Liver (tissue), 3 donors: ENCODE data around the gene BCKDHB.

Experiments used
- EGR1 ChIP-seq, 2 donors: IDR thresholded peaks; 2 replicates each; pipeline ENCODE4 v1.6.1; 2016 to 2018; ENCODE audit warnings: antibody characterized with exemption in 2 of 2, low read depth in 2 of 2
- FOXA1 ChIP-seq: IDR thresholded peaks from 2 replicates; pipeline ENCODE4 v1.6.1; 2016; ENCODE audit warnings: antibody characterized with exemption
- GABPA ChIP-seq, 2 donors: IDR thresholded peaks in 1 of 2; conservative IDR thresholded peaks in 1 of 2; 2 replicates each; pipeline ENCODE4 v1.6.1; 2016; ENCODE audit warnings: antibody characterized with exemption in 2 of 2, mild to moderate bottlenecking in 1 of 2, moderate library complexity in 1 of 2
- HNF4A ChIP-seq, 2 donors: conservative IDR thresholded peaks; 2 replicates each; pipeline ENCODE4 v1.6.1; 2016; ENCODE audit warnings: antibody characterized with exemption in 2 of 2, mild to moderate bottlenecking in 2 of 2
- JUND ChIP-seq, 2 donors: IDR thresholded peaks; 2 replicates each; pipeline ENCODE4 v1.6.1; 2016; ENCODE audit warnings: antibody characterized with exemption in 2 of 2
- RAD21 ChIP-seq, 2 donors: IDR thresholded peaks; 2 replicates each; pipeline ENCODE4 v1.6.1; 2016; ENCODE audit warnings: antibody characterized with exemption in 2 of 2, mild to moderate bottlenecking in 2 of 2
- RXRA ChIP-seq, 2 donors: IDR thresholded peaks; 2 replicates each; pipeline ENCODE4 v1.6.1; 2017 to 2018; ENCODE audit warnings: antibody characterized with exemption in 2 of 2, mild to moderate bottlenecking in 1 of 2
- SP1 ChIP-seq: IDR thresholded peaks from 2 replicates; pipeline ENCODE4 v1.6.1; 2018; ENCODE audit warnings: antibody characterized with exemption, mild to moderate bottlenecking
- TAF1 ChIP-seq: conservative IDR thresholded peaks from 2 replicates; pipeline ENCODE4 v1.6.1; 2016; ENCODE audit warnings: antibody characterized with exemption, mild to moderate bottlenecking
- YY1 ChIP-seq: IDR thresholded peaks from 2 replicates; pipeline ENCODE4 v1.6.1; 2016; ENCODE audit warnings: antibody characterized with exemption, mild to moderate bottlenecking
- TF ChIP-seq, protein P1 (sequence below): fragments of 150-350 bp; IDR thresholded peaks from 2 replicates; pipeline ENCODE4 v1.5.1; 2017; ENCODE audit warnings: improper control_type of control experiment, low read depth, low read length; ENCODE audit not compliant: missing input control
- TF ChIP-seq, protein P2 (sequence below): IDR thresholded peaks from 2 replicates; pipeline ENCODE4 v1.6.1; 2016; ENCODE audit warnings: antibody characterized with exemption
- TF ChIP-seq, protein P3 (sequence below): IDR thresholded peaks from 2 replicates; pipeline ENCODE4 v1.6.1; 2016; ENCODE audit warnings: antibody characterized with exemption
- TF ChIP-seq, protein P4 (sequence below): IDR thresholded peaks from 2 replicates; pipeline ENCODE4 v1.6.1; 2016; ENCODE audit warnings: antibody characterized with exemption, mild to moderate bottlenecking
- donor health status: healthy.
- donor health status: healthy.

DNA sequence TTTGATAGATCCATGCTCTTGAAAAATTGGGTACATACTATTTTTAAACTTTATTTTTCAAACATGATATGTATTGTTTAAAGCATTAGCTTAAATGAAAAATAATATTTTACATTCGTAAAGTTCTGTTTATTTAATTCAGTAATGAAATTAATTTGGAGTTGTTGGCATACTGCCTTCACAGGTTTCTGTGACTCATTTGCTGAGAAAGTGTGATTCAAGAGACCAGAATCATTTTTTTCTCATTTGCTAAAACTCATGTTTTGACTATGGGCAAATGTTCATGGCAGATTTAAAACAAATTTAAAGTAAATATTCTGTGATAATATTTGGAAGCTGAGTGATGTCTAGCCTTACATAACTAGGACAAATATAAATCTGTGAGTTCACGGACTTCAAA lies 230.4 kb downstream of the BCKDHB start:
- TF ChIP-seq, protein P1, sequence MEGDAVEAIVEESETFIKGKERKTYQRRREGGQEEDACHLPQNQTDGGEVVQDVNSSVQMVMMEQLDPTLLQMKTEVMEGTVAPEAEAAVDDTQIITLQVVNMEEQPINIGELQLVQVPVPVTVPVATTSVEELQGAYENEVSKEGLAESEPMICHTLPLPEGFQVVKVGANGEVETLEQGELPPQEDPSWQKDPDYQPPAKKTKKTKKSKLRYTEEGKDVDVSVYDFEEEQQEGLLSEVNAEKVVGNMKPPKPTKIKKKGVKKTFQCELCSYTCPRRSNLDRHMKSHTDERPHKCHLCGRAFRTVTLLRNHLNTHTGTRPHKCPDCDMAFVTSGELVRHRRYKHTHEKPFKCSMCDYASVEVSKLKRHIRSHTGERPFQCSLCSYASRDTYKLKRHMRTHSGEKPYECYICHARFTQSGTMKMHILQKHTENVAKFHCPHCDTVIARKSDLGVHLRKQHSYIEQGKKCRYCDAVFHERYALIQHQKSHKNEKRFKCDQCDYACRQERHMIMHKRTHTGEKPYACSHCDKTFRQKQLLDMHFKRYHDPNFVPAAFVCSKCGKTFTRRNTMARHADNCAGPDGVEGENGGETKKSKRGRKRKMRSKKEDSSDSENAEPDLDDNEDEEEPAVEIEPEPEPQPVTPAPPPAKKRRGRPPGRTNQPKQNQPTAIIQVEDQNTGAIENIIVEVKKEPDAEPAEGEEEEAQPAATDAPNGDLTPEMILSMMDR = no peak
- TF ChIP-seq, protein P2, sequence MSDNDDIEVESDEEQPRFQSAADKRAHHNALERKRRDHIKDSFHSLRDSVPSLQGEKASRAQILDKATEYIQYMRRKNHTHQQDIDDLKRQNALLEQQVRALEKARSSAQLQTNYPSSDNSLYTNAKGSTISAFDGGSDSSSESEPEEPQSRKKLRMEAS = no peak
- TF ChIP-seq GABPA (IDR thresholded peaks at IDR 0.05 in 1 of 2, conservative IDR thresholded peaks at IDR 0.05 in 1 of 2) (no peak), YY1 (no peak), HNF4A (conservative IDR thresholded peaks at IDR 0.05) (no peak), JUND (IDR thresholded peaks at IDR 0.05) (no peak), TAF1 (no peak), RAD21 (IDR thresholded peaks at IDR 0.05) (no peak), EGR1 (IDR thresholded peaks at IDR 0.05; ENCODE audit: low read depth in 2 of 2) (no peak), SP1 (no peak), FOXA1 (no peak), RXRA (IDR thresholded peaks at IDR 0.05) (no peak)
- TF ChIP-seq, protein P3, sequence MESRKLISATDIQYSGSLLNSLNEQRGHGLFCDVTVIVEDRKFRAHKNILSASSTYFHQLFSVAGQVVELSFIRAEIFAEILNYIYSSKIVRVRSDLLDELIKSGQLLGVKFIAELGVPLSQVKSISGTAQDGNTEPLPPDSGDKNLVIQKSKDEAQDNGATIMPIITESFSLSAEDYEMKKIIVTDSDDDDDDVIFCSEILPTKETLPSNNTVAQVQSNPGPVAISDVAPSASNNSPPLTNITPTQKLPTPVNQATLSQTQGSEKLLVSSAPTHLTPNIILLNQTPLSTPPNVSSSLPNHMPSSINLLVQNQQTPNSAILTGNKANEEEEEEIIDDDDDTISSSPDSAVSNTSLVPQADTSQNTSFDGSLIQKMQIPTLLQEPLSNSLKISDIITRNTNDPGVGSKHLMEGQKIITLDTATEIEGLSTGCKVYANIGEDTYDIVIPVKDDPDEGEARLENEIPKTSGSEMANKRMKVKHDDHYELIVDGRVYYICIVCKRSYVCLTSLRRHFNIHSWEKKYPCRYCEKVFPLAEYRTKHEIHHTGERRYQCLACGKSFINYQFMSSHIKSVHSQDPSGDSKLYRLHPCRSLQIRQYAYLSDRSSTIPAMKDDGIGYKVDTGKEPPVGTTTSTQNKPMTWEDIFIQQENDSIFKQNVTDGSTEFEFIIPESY = no peak
- TF ChIP-seq, protein P4, sequence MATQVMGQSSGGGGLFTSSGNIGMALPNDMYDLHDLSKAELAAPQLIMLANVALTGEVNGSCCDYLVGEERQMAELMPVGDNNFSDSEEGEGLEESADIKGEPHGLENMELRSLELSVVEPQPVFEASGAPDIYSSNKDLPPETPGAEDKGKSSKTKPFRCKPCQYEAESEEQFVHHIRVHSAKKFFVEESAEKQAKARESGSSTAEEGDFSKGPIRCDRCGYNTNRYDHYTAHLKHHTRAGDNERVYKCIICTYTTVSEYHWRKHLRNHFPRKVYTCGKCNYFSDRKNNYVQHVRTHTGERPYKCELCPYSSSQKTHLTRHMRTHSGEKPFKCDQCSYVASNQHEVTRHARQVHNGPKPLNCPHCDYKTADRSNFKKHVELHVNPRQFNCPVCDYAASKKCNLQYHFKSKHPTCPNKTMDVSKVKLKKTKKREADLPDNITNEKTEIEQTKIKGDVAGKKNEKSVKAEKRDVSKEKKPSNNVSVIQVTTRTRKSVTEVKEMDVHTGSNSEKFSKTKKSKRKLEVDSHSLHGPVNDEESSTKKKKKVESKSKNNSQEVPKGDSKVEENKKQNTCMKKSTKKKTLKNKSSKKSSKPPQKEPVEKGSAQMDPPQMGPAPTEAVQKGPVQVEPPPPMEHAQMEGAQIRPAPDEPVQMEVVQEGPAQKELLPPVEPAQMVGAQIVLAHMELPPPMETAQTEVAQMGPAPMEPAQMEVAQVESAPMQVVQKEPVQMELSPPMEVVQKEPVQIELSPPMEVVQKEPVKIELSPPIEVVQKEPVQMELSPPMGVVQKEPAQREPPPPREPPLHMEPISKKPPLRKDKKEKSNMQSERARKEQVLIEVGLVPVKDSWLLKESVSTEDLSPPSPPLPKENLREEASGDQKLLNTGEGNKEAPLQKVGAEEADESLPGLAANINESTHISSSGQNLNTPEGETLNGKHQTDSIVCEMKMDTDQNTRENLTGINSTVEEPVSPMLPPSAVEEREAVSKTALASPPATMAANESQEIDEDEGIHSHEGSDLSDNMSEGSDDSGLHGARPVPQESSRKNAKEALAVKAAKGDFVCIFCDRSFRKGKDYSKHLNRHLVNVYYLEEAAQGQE = no peak
